Measurements from ENCODE around the gene ANKS6.

- TF ChIP-seq CTCF (IDR thresholded peaks at IDR 0.05), result no peak
- no peak for TF ChIP-seq POLR2A (IDR thresholded peaks at IDR 0.05)
- TF ChIP-seq EP300 (IDR thresholded peaks at IDR 0.05), result no peak
Observed at GRCh38 chr9:98730871-98731270, 65.5 kb downstream of the ANKS6 start.

Data from upper lobe of left lung (tissue), 4 donors.